IPS DF 6.9 (cell line): ENCODE data around the gene SCYGR7.
"Not testable (repeated sequence)": the region's sequence is repeated elsewhere in the genome, so short reads cannot be mapped to it uniquely, and the experiment has no call there.

Source experiments
- DNase-seq: peaks from one replicate; pipeline ENCODE4 v3.0.0-alpha.2; 2013; ENCODE audit warnings: low read depth, low spot score
- H3K27ac ChIP-seq: one replicate; pipeline ENCODE4 v1.5.1; 2013; ENCODE audit warnings: low read length, control low read depth
- H3K27me3 ChIP-seq: 2 replicates; pipeline ENCODE4 v1.6.1; 2013; ENCODE audit warnings: mild to moderate bottlenecking, low read length; ENCODE audit not compliant: control insufficient read depth, insufficient read depth
- H3K36me3 ChIP-seq: 2 replicates; pipeline ENCODE4 v1.6.1; 2013; ENCODE audit warnings: low read length; ENCODE audit not compliant: control insufficient read depth, insufficient read depth
- H3K4me1 ChIP-seq: 2 replicates; pipeline ENCODE4 v1.6.1; 2013; ENCODE audit warnings: low read length; ENCODE audit not compliant: control insufficient read depth, insufficient read depth
- H3K4me3 ChIP-seq: 2 replicates; pipeline ENCODE4 v1.5.1; 2013; ENCODE audit warnings: mild to moderate bottlenecking, low read length
- H3K9me3 ChIP-seq: 2 replicates; pipeline ENCODE4 v1.6.1; 2013; ENCODE audit warnings: low read length, inconsistent platforms; ENCODE audit not compliant: control insufficient read depth, insufficient read depth
- WGBS: extraction: QIAGEN DNeasy Blood & Tissue Kit; methylation state at CpG from one replicate; pipeline ENCODE4 v1.1.7; 2013; ENCODE audit warnings: mixed read lengths, missing lambda C conversion rate; ENCODE audit not compliant: insufficient read length, insufficient coverage; 5-methylcytosine and 5-hydroxymethylcytosine counted together

The SCYGR7 gene

DNA sequence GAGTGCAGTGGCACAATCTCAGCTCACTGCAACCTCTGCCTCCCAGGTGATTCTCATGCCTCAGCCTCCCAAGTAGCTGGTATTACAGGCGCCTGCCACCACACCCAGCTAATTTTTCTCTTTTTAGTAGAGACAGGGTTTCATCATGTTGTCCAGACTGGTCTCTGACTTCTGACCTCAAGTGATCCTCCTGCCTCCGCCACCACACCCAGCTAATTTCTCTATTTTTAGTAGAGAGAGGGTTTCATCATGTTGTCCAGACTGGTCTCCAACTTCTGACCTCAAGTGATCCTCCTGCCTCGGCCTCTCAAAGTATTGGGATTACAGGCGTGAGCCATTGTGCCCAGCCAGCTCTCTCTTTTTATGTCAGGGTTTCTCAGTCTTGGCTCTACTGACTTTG, 28.1 kb downstream of the SCYGR7 start:
- H3K27me3 ChIP-seq, H3K4me1 ChIP-seq, H3K27ac ChIP-seq, DNase-seq, H3K9me3 ChIP-seq, H3K36me3 ChIP-seq, H3K4me3 ChIP-seq: not testable (repeated sequence)
- no CpG with 5 or more reads among the region's 4 CpGs for WGBS

DNA sequence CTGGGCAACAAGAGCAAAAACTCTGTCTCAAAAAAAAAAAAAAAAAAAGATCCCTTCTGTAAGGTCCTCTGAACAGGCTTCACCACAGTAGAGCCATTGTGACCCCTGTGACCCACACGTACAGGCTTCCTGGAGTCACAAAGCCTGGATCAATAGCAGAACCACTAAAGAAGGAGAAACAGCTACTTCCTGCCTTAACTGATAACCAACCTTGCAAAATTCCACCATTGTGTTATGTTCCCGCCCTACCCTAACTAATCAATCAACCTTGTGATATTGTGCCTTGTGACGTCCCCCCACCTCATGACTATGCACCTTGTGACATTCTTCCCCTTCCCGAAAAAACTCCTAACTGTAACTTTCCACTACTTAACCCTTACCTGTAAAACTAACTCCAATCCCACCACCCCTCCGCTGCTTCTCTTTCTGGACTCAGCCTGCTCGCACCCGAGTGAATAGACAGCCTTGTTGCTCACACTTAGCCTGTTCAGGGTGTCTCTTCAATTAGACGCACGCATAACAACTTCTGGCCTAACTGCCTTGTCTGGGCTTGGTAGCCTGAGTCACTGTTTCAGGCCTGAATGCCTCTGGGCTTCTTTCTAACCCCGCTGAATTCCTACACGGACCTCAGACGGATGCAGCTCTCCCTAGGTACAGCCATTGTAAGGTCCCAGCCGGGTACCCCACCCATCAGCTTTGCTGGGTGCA, 31.4 kb downstream of the SCYGR7 start:
- H3K4me3 ChIP-seq = no peak overlapping the region
- no peaks in the 10 kb centered on the region for H3K36me3 ChIP-seq
- H3K9me3 ChIP-seq = no peaks in the 10 kb centered on the region
- 100% methylated on average over 2 of the region's 13 CpGs for WGBS
- peaks cover 2% of the 10 kb centered on the region; the same call in 1 of the 2 replicates for H3K4me1 ChIP-seq
- no peak overlapping the region for H3K27ac ChIP-seq
- DNase-seq = no peak
- H3K27me3 ChIP-seq = no peaks in the 10 kb centered on the region

DNA sequence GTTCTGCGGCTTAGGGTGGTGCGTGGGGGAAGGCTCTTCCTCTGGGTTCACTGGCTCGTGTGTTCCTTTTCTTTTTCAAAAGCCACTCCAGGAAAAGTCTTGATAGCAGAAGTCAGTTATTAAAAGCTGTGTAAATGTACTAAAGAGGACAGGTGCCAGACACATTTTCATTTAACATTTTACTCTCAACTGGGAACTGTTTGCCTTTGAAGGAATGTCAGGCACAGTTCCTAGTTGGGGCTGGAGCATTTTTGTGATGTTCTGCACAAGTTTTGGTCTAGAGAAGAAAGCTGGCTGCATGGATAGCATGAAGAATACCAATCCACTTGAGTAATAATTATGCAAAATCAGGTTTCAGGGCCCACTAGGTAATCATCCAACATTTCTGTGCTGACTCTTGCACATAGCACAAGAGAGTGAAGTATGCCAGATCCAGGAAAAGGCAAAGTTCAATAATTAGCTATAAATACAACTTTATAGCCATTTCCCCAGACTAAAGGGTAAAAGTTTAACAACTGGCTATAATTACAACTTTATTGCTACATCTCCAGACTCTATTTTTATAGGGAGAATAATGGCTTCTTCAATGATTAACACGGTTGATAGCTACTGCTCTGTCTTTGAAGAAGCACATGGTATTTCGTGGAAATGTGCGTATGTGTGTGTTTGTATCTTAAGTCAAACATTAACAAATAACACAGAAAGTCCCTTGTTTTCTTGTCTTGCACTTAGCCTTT, 33.8 kb downstream of the SCYGR7 start:
- Histone ChIP-seq H3K27ac (no peak overlapping the region), H3K27me3 (no peaks in the 10 kb centered on the region), H3K4me3 (no peak overlapping the region), H3K36me3 (no peaks in the 10 kb centered on the region), H3K9me3 (no peaks in the 10 kb centered on the region), H3K4me1 (peaks cover 2% of the 10 kb centered on the region; the same call in 1 of the 2 replicates)
- no peak for DNase-seq
- WGBS = no CpG with 5 or more reads among the region's 6 CpGs

DNA sequence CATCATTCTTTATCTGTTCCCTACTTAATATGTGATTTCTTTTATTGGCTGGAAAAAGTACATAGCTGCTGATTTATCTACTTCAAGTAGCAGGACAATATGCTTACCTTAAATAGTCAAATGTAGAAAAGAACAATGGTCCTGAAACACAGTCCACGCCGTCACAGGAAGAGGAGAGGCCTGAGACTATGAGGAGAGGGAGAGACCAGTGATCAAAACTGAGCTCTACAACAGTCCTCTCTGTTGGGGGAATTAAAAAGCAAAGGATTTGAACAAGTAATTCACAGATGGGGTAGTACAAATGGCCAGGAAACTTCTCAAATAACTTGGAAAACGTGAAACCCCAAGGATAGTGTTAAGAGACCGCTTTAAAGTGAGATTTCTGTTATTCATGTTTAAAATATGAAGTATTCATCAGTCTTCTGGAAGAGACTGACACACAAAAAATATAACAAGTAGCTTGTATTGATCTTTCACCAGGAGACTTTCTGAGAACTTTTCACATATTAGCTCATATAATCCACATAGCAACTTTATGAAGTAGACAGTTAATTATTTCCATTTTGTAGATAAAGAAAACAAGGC, 37.7 kb downstream of the SCYGR7 start:
- Histone ChIP-seq H3K27me3 (no peaks in the 10 kb centered on the region), H3K36me3 (no peaks in the 10 kb centered on the region), H3K27ac (no peak overlapping the region), H3K4me1 (no peaks in the 10 kb centered on the region), H3K9me3 (no peaks in the 10 kb centered on the region), H3K4me3 (no peak overlapping the region)
- DNase-seq = no peak
- no CpG with 5 or more reads among the region's 4 CpGs for WGBS

DNA sequence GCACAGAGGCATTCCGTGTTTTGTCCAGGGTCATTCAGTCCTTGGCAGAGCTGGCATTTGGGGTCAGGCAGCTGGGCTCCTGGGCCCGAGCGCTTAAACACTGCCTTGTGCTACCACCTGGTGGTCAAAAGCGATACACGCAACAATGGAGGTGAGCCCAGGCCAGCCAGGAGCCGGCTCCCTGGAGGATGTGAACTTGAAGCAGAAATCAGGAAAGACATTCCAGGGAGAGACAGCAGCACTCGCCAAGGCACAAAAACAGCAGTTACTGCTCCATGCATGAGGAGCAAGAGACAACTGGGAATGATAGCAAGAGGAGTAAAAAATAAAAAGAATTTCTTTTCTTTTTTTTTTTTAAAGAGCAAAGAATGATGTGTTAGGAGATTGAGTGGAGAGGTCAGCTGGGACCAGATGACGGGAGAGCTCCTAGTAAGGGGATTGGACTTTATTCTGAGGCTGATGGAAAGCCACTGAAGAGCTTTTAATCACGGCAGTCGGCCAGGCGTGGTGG, 38.3 kb downstream of the SCYGR7 start:
- no peaks in the 10 kb centered on the region for H3K9me3 ChIP-seq
- no peak overlapping the region for H3K27ac ChIP-seq
- H3K4me3 ChIP-seq = no peak overlapping the region
- no CpG with 5 or more reads among the region's 11 CpGs for WGBS
- no peaks in the 10 kb centered on the region for H3K4me1 ChIP-seq
- DNase-seq = no peak
- H3K27me3 ChIP-seq = no peaks in the 10 kb centered on the region
- no peaks in the 10 kb centered on the region for H3K36me3 ChIP-seq

DNA sequence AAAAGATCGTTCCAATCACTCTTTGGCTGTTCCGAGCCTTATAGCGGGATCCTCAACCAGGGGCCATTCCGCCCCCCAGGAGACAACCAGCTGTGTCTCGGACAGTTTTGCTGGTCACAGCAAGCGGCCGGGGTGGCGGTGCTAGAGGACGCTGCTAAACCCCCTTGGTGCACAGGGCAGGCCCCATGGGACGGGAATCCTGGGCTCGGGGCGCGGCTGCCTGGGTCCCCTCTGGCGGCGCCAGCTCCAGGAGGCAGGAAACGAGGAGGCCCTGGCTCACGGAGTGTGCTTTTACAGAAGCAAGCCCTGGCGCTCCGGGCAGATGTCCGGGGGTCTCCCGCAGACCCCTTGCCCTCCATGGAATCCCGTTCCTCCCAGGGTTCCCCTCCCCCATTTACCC, 39.7 kb downstream of the SCYGR7 start:
- Histone ChIP-seq H3K36me3 (no peaks in the 10 kb centered on the region), H3K27ac (no peak overlapping the region), H3K4me1 (peaks cover under 1% of the 10 kb centered on the region; the same call in 1 of the 2 replicates), H3K27me3 (no peaks in the 10 kb centered on the region), H3K9me3 (no peaks in the 10 kb centered on the region), H3K4me3 (no peak overlapping the region)
- no CpG with 5 or more reads among the region's 22 CpGs for WGBS
- no peak for DNase-seq

DNA sequence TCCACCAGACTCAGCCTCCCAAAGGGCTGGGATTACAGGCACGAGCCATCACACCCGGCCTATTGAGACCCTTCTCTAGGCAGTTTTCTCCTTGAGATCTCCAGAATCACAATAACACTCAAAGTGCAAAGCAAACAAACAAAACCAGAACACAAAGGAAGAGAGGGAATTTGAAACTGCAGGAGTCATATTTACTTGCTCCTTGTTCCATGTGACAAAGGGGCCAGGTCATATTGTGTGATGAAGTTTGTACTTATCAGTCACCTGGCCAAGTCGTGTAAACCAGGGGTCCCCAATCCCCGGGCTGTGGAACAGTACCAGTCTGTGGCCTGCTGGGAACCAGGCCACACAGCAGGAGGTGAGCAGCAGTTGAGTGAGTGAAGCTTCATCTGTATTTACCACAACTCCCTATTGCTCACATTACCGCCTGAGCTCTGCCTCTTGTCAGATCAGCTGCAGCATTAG, 44.1 kb downstream of the SCYGR7 start:
- no peak overlapping the region for H3K27ac ChIP-seq

DNA sequence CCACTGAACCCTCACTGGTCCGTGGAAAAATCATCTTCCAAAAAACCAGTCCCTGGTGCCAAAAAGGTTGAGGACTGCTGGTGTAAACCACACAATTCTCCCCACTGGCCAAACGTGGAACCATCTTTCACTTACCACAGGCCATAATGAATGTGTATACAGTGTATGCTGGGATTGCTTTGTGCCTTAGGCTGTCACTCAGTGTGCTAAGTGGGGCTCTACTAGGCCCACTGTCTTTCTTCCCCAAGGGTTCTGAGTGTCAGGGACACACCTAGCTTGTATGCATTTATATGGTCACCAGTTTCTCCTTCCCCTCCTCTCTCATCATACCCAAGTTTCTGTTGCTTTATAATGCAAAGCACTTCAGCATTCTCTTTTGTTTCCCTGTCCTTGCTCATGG, 44.8 kb downstream of the SCYGR7 start:
- Histone ChIP-seq H3K9me3 (no peaks in the 10 kb centered on the region), H3K4me3 (no peak overlapping the region), H3K4me1 (peaks cover 4% of the 10 kb centered on the region), H3K27me3 (no peaks in the 10 kb centered on the region), H3K27ac (no peak overlapping the region), H3K36me3 (no peaks in the 10 kb centered on the region)
- DNase-seq = no peak
- no CpG with 5 or more reads among the region's 2 CpGs for WGBS

More for the DNA sequence above, 44.1 kb downstream of the SCYGR7 start:
- Histone ChIP-seq H3K9me3 (no peaks in the 10 kb centered on the region), H3K36me3 (no peaks in the 10 kb centered on the region), H3K27me3 (no peaks in the 10 kb centered on the region), H3K4me1 (peaks cover 4% of the 10 kb centered on the region), H3K4me3 (no peak overlapping the region)
- no CpG with 5 or more reads among the region's 5 CpGs for WGBS
- DNase-seq = no peak

DNA sequence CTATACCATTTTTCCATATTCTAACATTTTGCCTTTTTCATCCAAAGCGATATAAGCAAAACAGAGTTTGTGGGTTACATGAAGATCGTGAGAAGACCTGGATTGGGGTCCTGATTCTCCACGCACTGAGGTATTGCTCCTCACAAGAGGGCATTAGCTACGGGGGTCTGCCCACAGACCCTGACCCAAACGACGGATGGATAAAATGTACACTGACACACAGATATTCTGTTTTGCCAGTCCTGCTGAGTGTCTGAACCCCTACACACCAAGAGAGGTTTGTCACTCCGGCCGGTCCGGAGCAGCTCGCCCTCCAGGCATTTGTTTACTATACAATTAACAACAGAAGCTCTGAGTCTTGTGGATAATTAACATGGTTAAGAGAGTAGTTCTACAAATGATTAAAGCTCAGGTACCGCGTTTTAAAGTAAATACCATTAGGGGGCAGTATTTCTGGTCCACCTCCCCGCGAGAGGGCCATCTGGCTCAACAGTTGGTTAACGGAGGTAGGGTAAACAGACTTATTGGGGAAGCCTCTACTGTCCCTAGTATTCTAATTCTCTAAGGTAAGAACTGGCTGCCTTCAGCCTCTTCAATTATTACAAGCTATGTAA, 46.0 kb downstream of the SCYGR7 start:
- Histone ChIP-seq H3K4me3 (no peak overlapping the region), H3K27me3 (no peaks in the 10 kb centered on the region), H3K27ac (no peak overlapping the region), H3K9me3 (no peaks in the 10 kb centered on the region), H3K36me3 (no peaks in the 10 kb centered on the region), H3K4me1 (peaks cover 4% of the 10 kb centered on the region)
- no CpG with 5 or more reads among the region's 15 CpGs for WGBS
- DNase-seq = no peak
